ENCODE measurements around the gene ACSF3.

The ACSF3 gene

GRCh38 chr16:89096768-89097391 is 3.2 kb downstream of the ACSF3 start:
- no peak for DNase-seq

GRCh38 chr16:89097392-89097772 is 3.7 kb downstream of the ACSF3 start:
- no peak for DNase-seq

- no peak for DNase-seq
Observed at GRCh38 chr16:89098767-89099430, 5.2 kb downstream of the ACSF3 start.

- no peak for DNase-seq
Observed at GRCh38 chr16:89099905-89100304, 6.3 kb downstream of the ACSF3 start.

- no peak for DNase-seq
Observed at GRCh38 chr16:89100601-89101302, 7.1 kb downstream of the ACSF3 start.

GRCh38 chr16:89101303-89102040 is 7.8 kb downstream of the ACSF3 start:
- DNase-seq, result no peak

- no peak for DNase-seq
Observed at GRCh38 chr16:89102041-89102471, 8.4 kb downstream of the ACSF3 start.

- no peak for DNase-seq
Observed at GRCh38 chr16:89102481-89103073, 8.9 kb downstream of the ACSF3 start.

- DNase-seq, result no peak
Observed at GRCh38 chr16:89103156-89103555, 9.5 kb downstream of the ACSF3 start.

GRCh38 chr16:89103781-89104180 is 10.1 kb downstream of the ACSF3 start:
- no peak for DNase-seq

- DNase-seq, result no peak
Observed at GRCh38 chr16:89104303-89104702, 10.7 kb downstream of the ACSF3 start.

- DNase-seq, result no peak
Observed at GRCh38 chr16:89104930-89105571, 11.4 kb downstream of the ACSF3 start.

GRCh38 chr16:89105599-89106151 is 12.0 kb downstream of the ACSF3 start:
- DNase-seq, result no peak

- DNase-seq, result no peak
Observed at GRCh38 chr16:89106533-89107202, 13.0 kb downstream of the ACSF3 start.

- no peak for DNase-seq
Observed at GRCh38 chr16:89107203-89107582, 13.5 kb downstream of the ACSF3 start.

GRCh38 chr16:89108416-89108815 is 14.8 kb downstream of the ACSF3 start:
- no peak for DNase-seq

- no peak for DNase-seq
Observed at GRCh38 chr16:89110641-89111040, 17.0 kb downstream of the ACSF3 start.

GRCh38 chr16:89111263-89111662 is 17.6 kb downstream of the ACSF3 start:
- DNase-seq, result no peak

- no peak for DNase-seq
Observed at GRCh38 chr16:89112377-89113151, 18.9 kb downstream of the ACSF3 start.

- no peak for DNase-seq
Observed at GRCh38 chr16:89113152-89113547, 19.5 kb downstream of the ACSF3 start.

GRCh38 chr16:89113661-89114060 is 20.0 kb downstream of the ACSF3 start:
- DNase-seq, result no peak
